IMR-90 (cell line): ENCODE results near the gene C10orf88.
A peak's percentile ranks its signal among the peaks of the same experiment; 100 is the strongest.

ENCODE experiments used
- BHLHE40 ChIP-seq: fragments of 150-350 bp; IDR thresholded peaks from 2 replicates; pipeline ENCODE4 v1.6.1; 2016; ENCODE audit warnings: mild to moderate bottlenecking, low read depth, low read length
- CTCF ChIP-seq: conservative IDR thresholded peaks from 2 replicates; pipeline ENCODE4 v1.5.1; 2012; ENCODE audit warnings: mild to moderate bottlenecking, low read depth, low read length, improper control_type of control experiment
- FOS ChIP-seq: fragments of 150-350 bp; IDR thresholded peaks from 2 replicates; pipeline ENCODE4 v1.6.1; 2016; ENCODE audit warnings: low read depth, low read length
- MAFK ChIP-seq: IDR thresholded peaks from 2 replicates; pipeline ENCODE4 v1.6.1; 2012; ENCODE audit warnings: low read depth, low read length, improper control_type of control experiment
- MAZ ChIP-seq: IDR thresholded peaks from 2 replicates; pipeline ENCODE4 v1.6.1; 2012; ENCODE audit warnings: low read depth, mild to moderate bottlenecking, low read length, improper control_type of control experiment, moderate library complexity, borderline replicate concordance
- POLR2A ChIP-seq: IDR thresholded peaks from 2 replicates; pipeline ENCODE4 v1.6.1; 2012; ENCODE audit warnings: mild to moderate bottlenecking, low read depth, low read length
- RAD21 ChIP-seq: IDR thresholded peaks from 2 replicates; pipeline ENCODE4 v1.6.1; 2012; ENCODE audit warnings: low read length, improper control_type of control experiment
- RFX5 ChIP-seq: IDR thresholded peaks from 2 replicates; pipeline ENCODE4 v1.8.0; 2012; ENCODE audit warnings: low read depth, mild to moderate bottlenecking, low read length, moderate library complexity
- SMC3 ChIP-seq: fragments of 150-350 bp; IDR thresholded peaks from 2 replicates; pipeline ENCODE4 v1.6.1; 2016; ENCODE audit warnings: low read depth, mild to moderate bottlenecking, antibody characterized with exemption, low read length, moderate library complexity
- USF2 ChIP-seq: fragments of 150-350 bp; IDR thresholded peaks from 2 replicates; pipeline ENCODE4 v1.6.1; 2017; ENCODE audit warnings: mild to moderate bottlenecking, antibody characterized with exemption, low read length, low read depth

GRCh38 chr10:122981066-122981464 is 27.0 kb upstream of the C10orf88 start:
- TF ChIP-seq CTCF: peak; percentile 44
- TF ChIP-seq MAZ: no peak
- TF ChIP-seq POLR2A: no peak
- no peak for TF ChIP-seq USF2
- TF ChIP-seq RFX5: no peak
- TF ChIP-seq FOS: no peak
- TF ChIP-seq BHLHE40: no peak
- TF ChIP-seq MAFK: no peak
- peak; percentile 24; the same call in 1 of the 2 replicates for TF ChIP-seq RAD21
- TF ChIP-seq SMC3: no peak
